Epithelial cell of umbilical artery (primary cell): ENCODE measurements around the gene PHPT1. TPM values are rescaled to one million over a fixed set of nuclear protein-coding genes. Genes with fewer than 3 reads are reported as not detected.

Experiments used
- total RNA-seq: library from RNA; depleted of rRNA; stranded (reverse); fragments of >200 nt; gene quantifications from 2 replicates; pipeline ENCODE4 v1.2.3, GENCODE V29; 2014

PHPT1 gene
- 91.8 and 130 TPM in 2 replicates for total RNA-seq

GRCh38 chr9:136849038-136849959 lies at the start of gene PHPT1:
PHPT1 (plus strand) TSS chr9:136849409; CDS start chr9:136849431, 22 bp downstream.

GRCh38 chr9:136807281-136808074 lies 41.7 kb upstream of the PHPT1 start, which contains the start of gene RABL6:
RABL6 (plus strand) TSS chr9:136807948; CDS start chr9:136808197, 249 bp downstream.

GRCh38 chr9:136842380-136842948 lies 6.7 kb upstream of the PHPT1 start, which contains the start of gene AJM1:
AJM1 (plus strand) TSS chr9:136842478; CDS start chr9:136844415, 1,937 bp downstream.

GRCh38 chr9:136851941-136852663 lies 2.9 kb downstream of the PHPT1 start, which contains the start of gene MAMDC4:
MAMDC4 (plus strand) TSS chr9:136852346; CDS start chr9:136852417, 71 bp downstream.

GRCh38 chr9:136885950-136886578 lies 36.9 kb downstream of the PHPT1 start, which contains the start of gene TRAF2:
TRAF2 (plus strand) TSS chr9:136886516; CDS start chr9:136898741, 12,225 bp downstream.

Other genes with a start within 250 kb of the PHPT1 start
- gene EGFL7, start 186.5 kb upstream of the PHPT1 start, total RNA-seq = 532 and 626 TPM in 2 replicates
- 33.3 and 37.7 TPM in 2 replicates for gene AGPAT2, start 162.0 kb upstream of the PHPT1 start, total RNA-seq
- gene DIPK1B, start 136.8 kb upstream of the PHPT1 start, total RNA-seq = 171 and 201 TPM in 2 replicates
- gene LCN10, start 106.5 kb upstream of the PHPT1 start, total RNA-seq = not detected in 2 replicates
- gene LCN6, start 100.9 kb upstream of the PHPT1 start, total RNA-seq = not detected in 2 replicates
- gene LCN8, start 91.2 kb upstream of the PHPT1 start, total RNA-seq = not detected in 2 replicates
- not detected in 2 replicates for gene LCN15, start 84.9 kb upstream of the PHPT1 start, total RNA-seq
- 105 and 109 TPM in 2 replicates for gene TMEM141, start 58.1 kb upstream of the PHPT1 start, total RNA-seq
- under 0.01 and 0.46 TPM in 2 replicates for gene CCDC183, start 53.1 kb upstream of the PHPT1 start, total RNA-seq
- 57.9 and 64.6 TPM in 2 replicates for gene RABL6, start 41.5 kb upstream of the PHPT1 start, total RNA-seq
- 0.61 and 0.65 TPM in 2 replicates for gene AJM1, start 6.9 kb upstream of the PHPT1 start, total RNA-seq
- gene MAMDC4, start 2.9 kb downstream of the PHPT1 start, total RNA-seq = 0.32 and 1.5 TPM in 2 replicates
- 352 and 430 TPM in 2 replicates for gene EDF1, start 16.9 kb downstream of the PHPT1 start, total RNA-seq
- gene TRAF2, start 37.1 kb downstream of the PHPT1 start, total RNA-seq = 11.1 and 11.4 TPM in 2 replicates
- 124 and 151 TPM in 2 replicates for gene FBXW5, start 95.3 kb downstream of the PHPT1 start, total RNA-seq
- gene C8G, start 95.8 kb downstream of the PHPT1 start, total RNA-seq = not detected in 2 replicates
- not detected in 2 replicates for gene LCN12, start 102.9 kb downstream of the PHPT1 start, total RNA-seq
- gene PTGDS, start 128.1 kb downstream of the PHPT1 start, total RNA-seq = 0.65 TPM in 1 of 2 replicates, not detected in the other
- not detected in 2 replicates for gene LCNL1, start 133.6 kb downstream of the PHPT1 start, total RNA-seq
- gene PAXX, start 143.0 kb downstream of the PHPT1 start, total RNA-seq = 18.8 and 26.0 TPM in 2 replicates
- 0.32 TPM in 1 of 2 replicates, not detected in the other for gene CLIC3, start 147.2 kb downstream of the PHPT1 start, total RNA-seq
- 4.0 and 8.4 TPM in 2 replicates for gene ABCA2, start 178.8 kb downstream of the PHPT1 start, total RNA-seq
- not detected in 2 replicates for gene FUT7, start 182.7 kb downstream of the PHPT1 start, total RNA-seq
- gene NPDC1, start 196.8 kb downstream of the PHPT1 start, total RNA-seq = 28.3 and 29.2 TPM in 2 replicates
- gene ENTPD2, start 204.7 kb downstream of the PHPT1 start, total RNA-seq = not detected in 2 replicates
- gene SAPCD2, start 221.1 kb downstream of the PHPT1 start, total RNA-seq = 15.3 and 19.3 TPM in 2 replicates
- 6.2 and 15.8 TPM in 2 replicates for gene UAP1L1, start 228.1 kb downstream of the PHPT1 start, total RNA-seq
- gene MAN1B1, start 237.6 kb downstream of the PHPT1 start, total RNA-seq = 57.0 and 64.3 TPM in 2 replicates